GM18508 (cell line): ENCODE measurements around the gene PACRG.

Experiments
- ATAC-seq: cut with Tn5 transposase; IDR thresholded peaks from one replicate; pipeline ENCODE4 v1.9.1; 2021; ENCODE audit warnings: moderate number of reproducible peaks; ENCODE audit not compliant: insufficient read depth, unreplicated experiment

The PACRG gene

DNA sequence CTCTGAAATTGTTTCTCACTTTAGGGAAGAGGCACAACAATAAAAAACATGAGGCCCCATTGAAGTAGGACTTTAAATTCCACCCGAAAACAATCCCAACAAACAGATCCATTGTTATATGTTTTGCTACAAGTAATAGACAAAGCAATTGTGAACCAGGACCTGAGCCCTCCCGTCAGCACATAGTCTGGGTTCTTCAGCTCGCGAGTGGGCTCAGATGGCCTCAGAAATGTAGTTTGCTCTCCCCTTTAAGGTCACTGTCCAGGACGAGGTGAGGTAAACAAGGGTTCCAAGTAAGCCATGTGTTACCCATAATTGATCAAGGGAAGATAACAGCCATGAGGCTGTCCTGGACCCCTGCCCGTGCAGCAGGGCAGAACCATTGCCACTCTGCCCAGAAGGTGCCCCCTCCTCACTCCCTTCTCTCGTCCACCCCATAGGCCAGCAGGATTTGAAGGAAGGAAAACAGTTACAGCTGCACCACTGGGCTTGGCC lies 526.6 kb downstream of the PACRG start:
- no peak for ATAC-seq

DNA sequence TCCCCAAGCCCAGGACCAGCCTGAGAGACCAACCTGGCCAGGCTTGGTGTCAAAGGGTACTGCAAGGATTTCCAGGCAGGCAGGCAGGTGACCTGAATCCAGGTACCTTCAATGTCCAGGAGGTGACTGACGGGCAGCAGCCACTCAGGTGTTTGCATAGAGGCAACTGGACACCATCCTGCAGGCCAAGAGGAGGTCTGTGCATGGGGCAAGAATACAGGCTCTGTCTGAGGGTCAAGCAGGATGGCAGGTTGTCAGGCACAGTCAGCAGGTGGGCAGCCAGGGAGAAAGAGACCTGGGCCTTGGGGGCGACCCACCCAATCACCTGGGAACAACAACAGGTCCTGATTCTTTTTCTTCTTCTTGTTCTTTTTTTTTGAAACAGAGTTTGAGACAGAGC lies 527.5 kb downstream of the PACRG start:
- no peak for ATAC-seq

DNA sequence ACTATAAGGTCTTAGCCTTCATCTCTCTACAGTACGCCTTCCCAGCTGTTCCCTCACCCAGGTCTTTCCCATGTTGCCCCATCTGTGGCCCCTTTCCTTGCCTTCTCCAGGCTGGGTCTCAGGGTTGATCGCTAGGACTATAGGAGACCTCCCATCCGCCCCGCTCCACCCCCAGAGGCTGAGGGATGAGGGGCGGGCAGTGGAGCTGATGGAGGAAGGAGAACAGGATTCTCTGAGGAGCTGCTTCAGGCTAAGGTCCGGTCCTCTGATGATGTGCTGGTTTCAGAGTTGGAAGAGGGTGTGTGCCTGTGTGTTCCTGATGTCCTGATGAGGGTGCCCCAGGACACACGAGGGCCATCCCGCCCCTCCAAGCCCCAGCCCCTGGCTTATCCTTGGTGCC lies 531.9 kb downstream of the PACRG start:
- no peak for ATAC-seq

DNA sequence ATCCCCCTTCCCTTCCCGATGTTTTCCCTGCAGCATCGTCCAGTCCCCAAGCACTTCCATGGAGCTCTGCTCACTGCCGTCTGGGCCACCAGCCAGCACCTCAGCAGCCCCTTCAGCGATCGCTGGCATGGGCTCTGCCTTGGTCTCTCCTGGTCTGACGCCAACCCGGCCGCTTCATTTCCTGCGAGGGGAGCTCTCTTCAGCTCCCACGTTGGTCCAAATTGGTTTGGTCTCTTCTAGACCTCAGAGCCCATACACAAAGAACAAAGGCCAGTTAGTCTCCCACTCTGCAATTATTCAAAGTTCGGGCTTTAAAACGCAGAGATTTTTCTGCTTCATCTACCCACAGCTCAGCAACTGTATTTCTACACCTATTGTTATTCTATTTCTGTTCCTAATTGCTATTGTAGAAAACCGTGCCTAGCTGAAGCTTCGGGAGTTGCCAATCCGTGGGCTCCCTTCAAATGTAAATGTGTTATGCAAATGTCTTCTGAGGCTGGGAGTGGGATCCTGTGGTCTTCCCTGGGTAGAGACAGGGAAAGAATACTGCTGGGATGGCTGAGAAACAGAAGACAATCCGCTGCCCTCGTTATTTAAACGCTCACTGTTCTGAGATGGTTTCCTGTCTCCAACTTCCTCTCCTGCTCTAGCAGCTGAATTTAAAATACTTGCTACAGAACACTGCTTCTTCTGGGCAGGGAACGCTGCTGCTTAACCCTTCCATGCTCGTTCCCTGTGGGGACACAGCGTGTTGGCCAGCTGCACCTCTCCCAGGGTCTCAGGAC lies 532.5 kb downstream of the PACRG start:
- ATAC-seq, result no peak

DNA sequence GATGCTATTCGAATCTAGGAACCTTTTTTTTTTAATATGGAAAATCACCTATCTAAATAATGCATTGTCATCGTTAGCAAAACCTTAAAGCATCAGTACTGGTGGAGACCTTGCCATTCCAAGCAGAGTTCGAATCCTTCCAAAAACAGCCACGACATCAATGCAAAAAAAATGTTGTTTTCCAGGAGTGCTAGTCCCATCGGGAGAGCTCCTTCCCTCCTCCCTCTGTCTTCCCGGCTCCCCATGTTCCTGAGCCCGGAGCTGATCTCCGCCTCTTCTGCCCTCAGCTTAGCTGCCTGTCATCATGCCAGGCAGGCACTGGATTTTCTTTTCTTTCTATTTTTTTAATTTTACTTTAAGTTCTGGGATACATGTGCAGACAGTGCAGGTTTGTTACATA lies 533.1 kb downstream of the PACRG start:
- ATAC-seq, result no peak

DNA sequence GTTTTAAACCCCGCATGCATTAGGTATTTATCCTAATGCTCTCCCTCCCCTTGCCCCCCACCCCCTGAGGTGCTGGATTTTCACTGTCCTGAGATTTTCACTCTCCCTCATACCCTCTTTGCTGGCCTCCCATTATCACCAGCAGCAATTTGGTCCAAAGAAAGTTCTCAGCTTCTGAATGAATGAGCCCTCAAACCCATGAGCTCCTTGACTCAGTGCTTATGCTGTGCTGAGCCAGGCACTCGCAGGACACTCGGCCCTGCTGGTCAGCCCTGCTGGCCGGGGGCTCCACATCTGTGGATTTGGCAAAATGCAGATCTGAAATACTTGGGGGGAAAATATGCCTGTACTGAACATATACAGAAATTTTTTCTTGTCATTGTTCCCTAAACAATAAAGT lies 533.6 kb downstream of the PACRG start:
- no peak for ATAC-seq

DNA sequence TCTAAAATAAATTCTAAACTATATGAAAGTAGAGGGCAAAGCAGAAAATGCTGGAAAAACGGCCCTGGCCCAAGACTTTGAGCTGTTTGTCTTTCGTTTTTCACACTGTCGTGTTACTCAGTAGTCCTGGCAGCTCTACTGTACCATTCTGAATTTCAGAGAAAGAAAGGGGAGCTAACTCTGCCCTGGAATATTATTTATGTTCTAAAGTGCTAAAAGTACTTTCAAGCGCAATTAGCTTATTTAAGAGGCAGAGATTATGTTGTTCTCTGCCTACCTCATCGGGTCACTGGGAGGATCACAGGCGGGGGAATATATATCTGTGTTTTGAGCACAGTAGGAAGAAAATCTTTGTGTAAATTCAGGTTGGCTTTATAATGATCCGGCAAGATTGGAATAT lies 534.3 kb downstream of the PACRG start:
- no peak for ATAC-seq

DNA sequence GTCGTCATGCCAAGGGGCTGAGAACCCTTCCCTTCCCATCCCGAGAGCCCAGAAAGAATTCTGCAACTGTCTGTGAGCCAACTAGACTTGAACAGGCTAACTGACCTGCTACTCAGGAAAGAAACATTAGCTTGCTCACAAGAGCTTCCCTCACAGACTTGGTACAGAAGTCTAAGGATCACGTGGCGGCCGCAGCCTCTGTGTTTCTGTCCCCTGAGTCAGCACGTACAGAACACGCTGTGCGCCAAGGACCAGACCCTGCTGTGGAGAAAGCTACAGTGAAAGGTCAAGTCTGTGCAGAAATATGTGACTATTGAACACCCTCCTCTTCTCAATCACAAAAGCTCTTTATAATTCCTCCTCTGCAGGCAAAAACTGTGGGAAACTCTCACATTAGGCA lies 535.4 kb downstream of the PACRG start:
- no peak for ATAC-seq

DNA sequence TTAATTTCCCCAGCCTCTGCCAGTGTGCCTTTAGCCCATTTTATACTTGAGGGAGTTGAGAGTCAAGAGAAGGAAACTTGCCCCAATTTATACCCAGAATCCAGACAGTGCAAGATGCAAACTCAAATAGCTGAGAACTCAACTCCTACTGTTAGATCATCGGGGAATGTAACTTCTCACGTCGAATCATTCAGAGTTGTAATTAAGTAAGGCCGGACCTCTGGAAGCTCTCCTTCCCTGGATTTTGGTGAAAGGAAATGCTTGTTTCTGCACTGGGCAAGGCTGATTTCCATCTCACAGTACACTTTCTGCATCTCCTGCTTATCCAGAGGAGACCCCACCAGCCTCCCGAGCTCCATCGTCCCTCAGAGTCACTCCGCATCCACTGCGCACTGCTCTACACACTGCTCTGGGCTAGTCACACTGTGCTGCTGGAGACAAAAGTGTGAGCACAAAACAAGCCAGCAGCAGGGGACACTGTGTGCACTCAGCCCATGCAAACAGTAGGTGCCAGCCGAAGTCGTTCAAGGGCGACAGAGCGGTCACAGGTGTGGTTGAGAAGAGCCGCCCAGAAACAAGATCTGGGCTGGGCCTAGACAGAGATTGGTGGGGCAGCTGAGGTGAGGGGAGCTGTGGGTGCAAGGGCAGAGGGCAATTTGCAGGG lies 536.4 kb downstream of the PACRG start:
- no peak for ATAC-seq

DNA sequence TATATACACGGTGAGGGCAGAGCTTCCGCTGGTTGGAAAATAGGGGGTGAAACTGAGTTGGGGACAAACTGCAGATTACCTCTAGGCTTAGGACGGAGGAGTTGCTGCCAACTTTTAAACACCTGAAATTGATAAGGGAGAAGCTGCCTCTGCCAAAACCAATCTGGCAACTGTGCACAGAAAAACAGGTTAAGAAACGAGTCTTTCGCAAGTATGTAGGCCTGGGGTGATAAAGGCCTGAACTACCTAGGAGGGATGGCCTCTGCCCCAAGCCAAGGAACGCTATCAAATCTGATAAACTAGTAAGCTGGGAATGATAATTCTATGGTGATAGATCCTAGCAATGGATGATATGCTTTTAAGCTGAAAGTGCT lies 536.9 kb downstream of the PACRG start:
- ATAC-seq, result no peak

DNA sequence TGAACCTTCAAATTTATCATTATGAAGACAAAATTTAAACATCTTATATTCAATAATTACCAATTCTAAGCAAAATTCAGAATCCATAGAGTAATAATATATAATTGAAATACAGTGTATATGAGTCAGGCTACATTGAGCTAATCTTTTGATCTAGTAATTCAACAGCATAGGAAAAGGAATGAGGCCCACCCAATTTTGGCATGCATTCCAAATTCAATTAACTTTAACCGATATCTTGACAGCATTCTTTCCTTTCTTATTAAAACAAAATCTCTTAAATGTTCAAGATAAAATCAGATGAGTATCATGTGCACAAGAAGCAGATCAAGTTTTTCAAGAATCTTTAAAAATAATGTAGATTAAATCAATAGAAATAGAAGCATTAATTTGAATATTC lies 553.9 kb downstream of the PACRG start:
- no peak for ATAC-seq

DNA sequence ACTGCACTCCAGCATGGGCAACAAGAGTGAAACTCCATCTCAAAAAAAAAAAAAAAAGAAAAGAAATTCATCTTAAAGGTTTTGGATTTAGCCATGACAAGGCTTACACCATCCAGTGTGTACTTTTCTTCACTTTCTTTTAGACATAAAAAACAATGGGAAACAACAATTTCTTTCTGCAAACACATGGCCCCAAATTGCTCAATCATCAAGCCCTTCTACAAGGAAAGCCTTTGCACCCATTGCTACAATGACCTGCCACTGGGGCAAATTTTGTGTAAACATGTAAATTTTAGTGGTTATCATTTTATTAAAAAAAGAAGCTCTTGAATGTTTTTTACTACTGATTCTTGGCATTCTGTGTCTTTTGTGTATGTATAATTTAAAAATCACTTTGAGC lies 554.9 kb downstream of the PACRG start:
- ATAC-seq, result no peak

DNA sequence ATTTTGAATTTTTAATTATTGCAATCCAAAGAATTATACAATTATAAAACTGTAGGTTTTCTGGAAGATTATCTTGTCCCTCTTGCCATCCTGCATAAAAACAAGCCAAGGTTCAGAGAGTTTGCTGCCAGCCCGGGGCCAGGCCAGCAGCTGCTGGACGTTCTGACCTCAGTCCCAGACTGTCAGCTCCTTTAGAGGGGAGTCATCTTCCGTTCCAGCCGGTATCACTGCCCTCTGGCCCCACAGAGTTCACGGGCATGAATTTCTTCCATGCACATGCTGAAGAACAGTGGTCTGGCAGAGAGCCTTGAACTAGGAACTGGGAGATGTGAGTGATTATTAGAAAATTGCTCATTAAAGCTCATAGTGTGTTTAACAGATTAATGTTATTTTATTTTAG lies 556.4 kb downstream of the PACRG start:
- ATAC-seq, result no peak

DNA sequence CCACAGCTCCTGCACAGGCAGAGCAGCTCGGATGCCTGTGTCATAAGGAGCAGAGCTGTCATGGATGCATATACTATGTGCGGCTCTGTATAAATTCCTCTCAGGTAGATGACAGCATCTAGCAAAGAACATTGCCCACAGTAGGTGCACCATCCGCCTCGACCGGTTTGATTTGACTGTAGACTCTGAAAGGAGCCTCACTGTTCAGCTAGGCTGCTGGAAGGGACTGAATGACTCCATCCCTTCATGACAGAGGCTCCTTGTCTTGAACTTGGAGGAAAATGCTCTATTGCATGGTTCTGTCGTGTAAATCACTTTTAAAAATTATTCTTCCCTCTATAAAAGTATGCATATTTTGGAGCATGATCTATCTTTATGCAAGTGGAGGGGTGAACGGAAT lies 557.9 kb downstream of the PACRG start:
- ATAC-seq, result no peak

DNA sequence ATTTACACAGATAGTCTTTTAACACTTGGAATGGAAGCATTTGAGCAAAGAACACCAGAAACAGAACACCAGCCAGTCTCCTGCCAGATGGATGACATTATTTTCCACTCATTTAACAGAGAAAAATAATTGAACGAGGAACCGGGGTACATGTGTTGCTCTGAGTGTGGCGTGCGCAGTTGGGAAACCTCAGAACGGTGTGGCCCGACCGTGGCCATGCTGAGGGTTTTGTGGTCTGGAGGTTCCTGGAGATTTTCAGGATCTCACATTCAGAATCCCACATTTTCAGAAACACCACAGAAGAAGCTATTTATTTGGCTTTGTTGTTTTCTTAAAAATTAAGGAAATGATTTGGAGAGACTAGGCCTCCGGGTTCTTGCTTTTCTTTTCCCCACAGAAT lies 559.9 kb downstream of the PACRG start:
- ATAC-seq, result no peak

DNA sequence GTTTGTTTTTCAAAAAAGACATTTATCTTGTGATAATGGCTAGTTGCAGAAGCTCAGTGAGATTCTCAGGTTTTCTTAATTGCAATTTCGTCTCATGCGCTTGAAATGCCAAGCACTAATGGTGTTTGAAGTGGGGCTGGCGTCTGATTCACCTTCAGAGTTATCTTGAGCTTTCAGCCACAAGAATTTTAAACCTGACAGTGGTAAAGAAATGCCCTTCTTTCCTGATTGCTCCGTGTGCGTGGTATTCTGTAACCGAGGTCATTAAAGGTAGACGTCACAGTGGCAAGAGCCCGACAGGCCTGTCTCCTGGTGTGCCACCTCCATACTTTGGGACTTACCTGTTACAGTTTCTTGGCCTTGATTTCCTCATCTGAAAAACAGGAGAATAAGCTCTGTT lies 560.3 kb downstream of the PACRG start:
- no peak for ATAC-seq

DNA sequence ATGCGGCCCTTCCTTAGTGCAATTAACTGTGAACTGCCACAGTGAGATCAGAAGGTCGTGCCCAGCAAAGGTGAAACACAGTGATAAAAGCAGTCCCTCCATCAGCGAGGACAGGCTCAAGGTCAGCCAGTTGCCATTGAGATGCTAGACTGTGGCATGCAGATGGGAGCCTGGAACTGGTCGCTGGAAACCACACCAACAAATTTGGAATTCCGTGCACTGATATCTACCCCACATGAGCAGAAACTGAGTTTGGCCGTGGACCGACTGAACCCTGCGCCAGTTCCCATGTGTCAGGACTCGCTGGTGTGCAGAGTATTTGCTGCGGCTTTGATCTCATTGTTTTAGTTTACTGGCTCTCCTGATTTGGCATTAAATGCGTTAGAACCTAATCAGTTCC lies 561.1 kb downstream of the PACRG start:
- no peak for ATAC-seq

DNA sequence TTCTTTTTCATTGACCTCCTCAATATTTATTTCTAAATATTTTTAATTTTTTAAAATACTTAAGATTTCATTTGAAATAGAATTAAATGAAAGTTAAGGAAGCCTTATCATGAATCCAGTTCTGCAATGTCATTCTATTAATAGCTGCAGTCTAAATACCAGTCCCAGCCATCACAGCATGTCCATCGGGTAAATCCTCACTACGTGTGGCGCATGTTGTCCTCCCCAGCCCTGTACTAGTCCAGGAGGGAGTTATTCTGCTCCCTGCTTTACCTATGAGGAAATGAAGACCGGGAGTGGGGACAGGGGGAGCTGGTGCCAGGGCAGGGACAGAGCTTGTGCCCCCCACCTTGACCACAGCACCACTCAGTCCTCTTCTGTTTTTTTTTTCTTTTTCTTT lies 561.7 kb downstream of the PACRG start:
- ATAC-seq, result no peak

DNA sequence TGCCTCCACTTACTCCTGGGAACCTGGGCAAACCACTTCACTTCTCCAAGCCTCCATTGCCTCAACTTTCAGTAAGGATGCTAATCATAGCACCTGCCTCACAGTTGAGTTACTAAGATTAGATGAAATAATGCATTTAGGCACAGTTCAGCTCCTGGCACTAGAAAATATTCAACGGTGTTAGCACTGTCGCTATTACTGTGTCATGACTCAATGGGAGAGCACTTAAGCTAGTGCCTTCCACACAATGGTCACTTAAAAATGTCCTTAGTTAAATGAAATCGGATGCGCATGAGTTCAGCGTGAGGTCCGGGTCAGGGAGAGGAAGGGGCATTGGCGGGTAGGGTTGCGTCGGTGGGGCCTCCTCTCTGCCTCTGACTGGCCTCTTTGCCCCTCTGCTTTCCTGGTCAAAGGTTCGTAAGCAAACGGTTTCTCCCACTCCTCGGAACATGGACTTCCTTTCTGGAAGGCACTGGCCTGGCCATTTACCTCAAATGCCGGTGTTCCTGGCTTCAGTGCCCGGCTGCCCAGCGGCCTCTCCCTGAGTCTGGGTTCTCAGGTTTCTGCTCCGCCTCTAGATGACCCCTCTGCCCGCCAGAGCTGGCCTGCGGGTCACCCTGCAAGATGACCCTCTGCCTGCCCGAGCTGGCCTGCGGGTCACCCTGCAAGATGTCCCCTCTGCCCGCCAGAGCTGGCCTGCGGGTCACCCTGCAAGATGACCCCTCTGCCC lies 562.9 kb downstream of the PACRG start:
- ATAC-seq, result no peak

DNA sequence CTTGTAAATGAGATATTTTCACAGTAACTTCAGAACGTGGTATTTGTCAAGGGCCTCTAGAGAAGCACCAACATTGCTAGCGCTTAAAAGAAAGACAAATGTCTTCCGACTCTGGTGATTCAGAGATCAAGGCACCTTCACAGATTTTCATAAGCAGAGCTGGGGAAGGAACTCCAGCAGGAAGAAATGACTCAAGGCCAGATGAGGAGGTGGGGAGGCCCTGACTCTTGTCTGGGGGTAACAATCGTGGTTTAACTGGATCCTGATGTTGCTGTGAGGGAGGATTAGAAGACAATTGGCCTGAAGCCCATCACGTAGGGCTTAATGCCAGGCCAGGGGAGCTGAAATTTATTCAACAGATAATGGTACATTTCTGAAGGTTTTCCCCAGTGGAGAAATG lies 563.8 kb downstream of the PACRG start:
- ATAC-seq, result no peak

DNA sequence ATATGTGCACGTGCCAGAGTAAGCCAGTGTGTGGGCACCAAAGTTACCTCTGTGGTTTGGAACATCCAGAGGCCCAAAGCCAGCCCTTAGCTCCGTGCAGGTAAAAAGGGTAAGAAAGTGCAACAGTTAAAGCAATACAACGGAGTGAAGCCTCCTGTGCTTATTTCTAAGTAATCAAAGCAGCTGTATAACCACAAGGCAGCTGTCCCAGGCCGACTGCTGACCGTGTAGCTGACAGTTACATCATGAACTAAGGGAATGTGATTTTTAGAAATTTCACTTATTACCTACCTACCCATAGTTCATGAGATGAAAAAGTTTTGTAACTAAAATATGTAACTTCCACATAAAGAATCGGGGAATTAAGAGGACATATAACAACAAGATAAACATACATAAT lies 565.5 kb downstream of the PACRG start:
- ATAC-seq, result no peak
